Aorta (tissue), 5 donors: Measurements from ENCODE around the gene ZNF740. TPM values are rescaled to one million over a fixed set of nuclear protein-coding genes. Genes with fewer than 3 reads are reported as not detected.

Source experiments
- ATAC-seq: fragments of 200-7000 bp; cut with Tn5 transposase; one replicate; pipeline ENCODE4 v1.9.1; 2022; ENCODE audit warnings: moderate library complexity; ENCODE audit not compliant: low FRiP score
- DNase-seq, 2 donors: peaks; one replicate each; pipeline ENCODE4 v3.0.0-alpha.2; 2020
- H3K27ac ChIP-seq, 2 donors: one replicate each; pipeline ENCODE4 v1.5.1; 2013; ENCODE audit warnings: low read length in 2 of 2, mild to moderate bottlenecking in 2 of 2, moderate library complexity in 2 of 2, control low read depth in 1 of 2, inconsistent platforms in 1 of 2, low read depth in 1 of 2
- H3K27me3 ChIP-seq, 2 donors: one replicate each; pipeline ENCODE4 v1.6.1; 2013; ENCODE audit warnings: control low read depth in 1 of 2, low read length in 1 of 2, mild to moderate bottlenecking in 1 of 2, moderate library complexity in 1 of 2; ENCODE audit not compliant: insufficient read depth in 2 of 2, control insufficient read depth in 1 of 2
- H3K36me3 ChIP-seq, 2 donors: one replicate each; pipeline ENCODE4 v1.6.1; 2013; ENCODE audit warnings: control low read depth in 1 of 2, low read length in 1 of 2, mild to moderate bottlenecking in 1 of 2; ENCODE audit not compliant: insufficient read depth in 2 of 2, control insufficient read depth in 1 of 2
- H3K4me1 ChIP-seq, 2 donors: one replicate each; pipeline ENCODE4 v1.6.1; 2013; ENCODE audit warnings: low read length in 2 of 2, control low read depth in 1 of 2, mild to moderate bottlenecking in 1 of 2, moderate library complexity in 1 of 2; ENCODE audit not compliant: insufficient read depth in 2 of 2, control insufficient read depth in 1 of 2
- H3K4me3 ChIP-seq, 2 donors: one replicate each; pipeline ENCODE4 v1.5.1; 2013; ENCODE audit warnings: low read length in 2 of 2, control low read depth in 1 of 2, mild to moderate bottlenecking in 1 of 2
- H3K9me3 ChIP-seq: one replicate; pipeline ENCODE4 v1.6.1; 2013; ENCODE audit warnings: mild to moderate bottlenecking, low read length; ENCODE audit not compliant: control insufficient read depth
- WGBS, 2 donors: extraction: QIAGEN DNeasy Blood & Tissue Kit; methylation state at CpG; one replicate each; pipeline ENCODE4 v1.1.7; 2013; 5-methylcytosine and 5-hydroxymethylcytosine counted together
- intact Hi-C, 2 donors: fragments of 100-400 bp; cut with DNase I; formaldehyde crosslinking; loops; one replicate each; pipeline versions ENCODE4 v1.14.2 to v1.15.0; 2022
- polyA plus RNA-seq, 2 donors: library from polyadenylated mRNA; stranded (reverse); fragments of 200-250 nt; gene quantifications; one replicate each; pipeline ENCODE4 v1.2.3, GENCODE V29; 2013
- total RNA-seq, 2 donors: library from RNA; stranded (reverse); fragmentation: NEBNext Ultra II Directional; extraction: Animal tissue kit (Norgen Biotek cat#: 25700); gene quantifications; one replicate each; pipeline ENCODE4 v1.2.1, GENCODE V29; 2021
- donor health status: healthy with polysubstance abuse.
- donor health status: Bipolar disorder and iron deficiency.
- donor health status: DM: no; HTN: no; CAD: no.
- donor health status: DM: no; HTN: no; CAD: no.
- donor health status: DM: yes; HTN: yes; CAD: no.

ZNF740 gene
- total and polyA plus RNA-seq, 4 donors, result 4.1 to 46.3 (median 24.8) TPM

- WGBS, 2 donors, result 12 to 13% methylated on average over 12 of the region's 12 CpGs
- Histone ChIP-seq H3K27me3 (no peaks in the 10 kb centered on the region), H3K36me3 (peaks cover 0 to 1% of the 10 kb centered on the region in 2 donors), H3K27ac (peak overlapping the region; percentile 20 to 95), H3K4me3 (peak overlapping the region; percentile 43 to 61), H3K4me1 (peaks cover 4 to 9% of the 10 kb centered on the region in 2 donors), H3K9me3 (no peaks in the 10 kb centered on the region)
- ATAC-seq (peak; percentile 41), DNase-seq (no peak)
- intact Hi-C loops, result no loop called here
Observed at GRCh38 chr12:53179687-53180219, 769 bp upstream of the ZNF740 start.

DNA sequence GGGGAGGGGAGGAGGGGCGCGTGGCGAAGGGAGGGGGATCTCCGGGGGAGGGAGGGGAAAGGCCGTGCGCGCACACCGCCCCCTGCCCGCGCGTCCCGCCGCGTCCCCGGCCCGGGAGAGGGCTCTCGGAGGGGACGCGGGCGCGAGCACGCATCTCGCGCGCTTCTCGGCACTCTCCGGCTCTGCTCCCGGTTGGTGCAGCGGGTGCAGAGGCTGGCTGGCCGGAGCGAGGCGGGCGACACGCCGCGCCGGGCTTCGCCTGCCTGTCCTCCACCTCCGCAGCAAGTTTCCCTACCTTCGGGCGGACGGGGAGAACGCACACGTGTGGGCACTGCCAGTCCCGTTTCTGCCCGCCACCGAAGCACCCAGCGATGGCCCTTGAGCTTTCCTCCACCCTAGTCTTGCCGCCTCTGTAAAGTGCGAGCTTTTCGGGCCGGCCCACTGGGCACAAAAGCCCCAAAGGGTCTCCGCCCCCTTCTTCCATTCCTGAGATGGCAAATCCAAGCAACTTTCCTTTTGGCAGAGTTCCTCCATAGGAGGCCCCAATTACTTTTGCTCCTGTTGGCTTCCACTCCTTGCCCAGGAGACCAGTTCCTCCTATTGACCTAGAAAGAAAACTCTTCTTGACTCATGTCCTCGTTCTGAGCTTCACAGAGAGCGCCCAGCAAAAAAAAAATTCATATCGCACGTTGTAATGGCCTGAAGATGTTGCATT lies 566 bp downstream of the ZNF740 start:
- intact Hi-C loops, result no loop called here
- DNase-seq (peak; percentile 87 to 91), ATAC-seq (peak; percentile 91)
- no peaks in the 10 kb centered on the region for H3K9me3 ChIP-seq
- peak overlapping the region; percentile 11 to 61 for H3K27ac ChIP-seq
- peaks cover 0 to 7% of the 10 kb centered on the region in 2 donors for H3K36me3 ChIP-seq
- WGBS, 2 donors, result 0 to 1% methylated on average over 39 to 57 of the region's 57 CpGs
- peaks cover 4 to 9% of the 10 kb centered on the region in 2 donors for H3K4me1 ChIP-seq
- H3K27me3 ChIP-seq, result no peaks in the 10 kb centered on the region
- peak overlapping the region; percentile 12 to 87 for H3K4me3 ChIP-seq

DNA sequence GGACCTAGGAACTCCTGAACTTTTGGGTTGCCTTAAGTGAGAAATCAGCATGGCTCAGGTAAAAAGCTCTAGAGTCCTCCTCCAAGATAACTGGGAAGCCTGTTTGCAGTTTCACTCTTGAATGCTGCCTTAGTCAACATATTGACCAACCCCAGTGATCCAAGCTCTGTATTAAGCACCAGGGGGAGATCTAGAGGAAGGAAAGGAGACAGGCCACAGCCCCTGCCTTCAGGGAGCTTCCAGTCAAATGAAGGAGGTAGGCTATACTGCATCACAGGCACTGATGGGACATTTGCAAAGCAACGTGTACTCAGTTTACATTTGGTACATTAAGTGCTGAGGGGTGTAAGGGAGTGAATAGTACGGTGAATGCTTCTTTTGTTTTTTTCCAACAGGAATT lies 1.4 kb downstream of the ZNF740 start:
- no peak for ATAC-seq
- no peaks in the 10 kb centered on the region for H3K27me3 ChIP-seq
- peaks cover 4 to 9% of the 10 kb centered on the region in 2 donors for H3K4me1 ChIP-seq
- no peaks in the 10 kb centered on the region for H3K9me3 ChIP-seq
- H3K36me3 ChIP-seq, result peaks cover 0 to 14% of the 10 kb centered on the region in 2 donors
- whole genome bisulfite sequencing, 2 donors, result 76 to 81% methylated on average over 2 of the region's 2 CpGs
- peak overlapping the region; percentile 12 to 87 for H3K4me3 ChIP-seq
- DNase-seq, result no peak
- no peak overlapping the region for H3K27ac ChIP-seq
- intact Hi-C loops, result no loop called here

- Histone ChIP-seq H3K9me3 (no peaks in the 10 kb centered on the region), H3K27me3 (no peaks in the 10 kb centered on the region), H3K4me3 (no peak overlapping the region), H3K27ac (no peak overlapping the region), H3K4me1 (peaks cover 4 to 9% of the 10 kb centered on the region in 2 donors), H3K36me3 (peaks cover 0 to 18% of the 10 kb centered on the region in 2 donors)
- no peak for ATAC-seq
- DNase-seq, result no peak
- 17 to 19% methylated on average over 2 of the region's 2 CpGs for WGBS, 2 donors
- intact Hi-C loops, result no loop called here
Observed at GRCh38 chr12:53182903-53183302, 2.4 kb downstream of the ZNF740 start.

DNA sequence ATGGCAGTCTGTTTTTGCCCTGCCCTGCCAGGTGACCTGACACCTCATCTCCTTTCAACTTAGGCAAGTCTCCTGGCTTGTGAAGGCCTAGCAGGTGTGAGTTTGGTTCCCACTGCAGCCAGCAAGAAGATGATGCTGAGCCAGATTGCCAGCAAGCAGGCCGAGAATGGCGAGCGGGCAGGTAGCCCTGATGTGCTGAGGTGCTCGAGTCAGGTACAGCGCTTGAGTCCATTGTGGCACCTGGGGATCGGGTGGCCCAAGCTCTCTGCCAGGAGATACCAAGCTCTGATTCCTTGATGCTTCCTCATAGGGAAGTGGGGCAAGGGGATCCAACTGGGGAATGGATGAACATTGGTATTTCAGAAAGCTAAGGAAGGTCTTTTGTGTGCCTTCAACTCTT lies 4.3 kb downstream of the ZNF740 start:
- Histone ChIP-seq H3K4me3 (no peak overlapping the region), H3K4me1 (peaks cover 4 to 9% of the 10 kb centered on the region in 2 donors), H3K9me3 (no peaks in the 10 kb centered on the region), H3K27me3 (no peaks in the 10 kb centered on the region), H3K27ac (no peak overlapping the region), H3K36me3 (peaks cover 0 to 22% of the 10 kb centered on the region in 2 donors)
- ATAC-seq (no peak), DNase-seq (no peak)
- intact Hi-C loops, result no loop called here
- 89 to 93% methylated on average over 6 of the region's 6 CpGs for WGBS, 2 donors

DNA sequence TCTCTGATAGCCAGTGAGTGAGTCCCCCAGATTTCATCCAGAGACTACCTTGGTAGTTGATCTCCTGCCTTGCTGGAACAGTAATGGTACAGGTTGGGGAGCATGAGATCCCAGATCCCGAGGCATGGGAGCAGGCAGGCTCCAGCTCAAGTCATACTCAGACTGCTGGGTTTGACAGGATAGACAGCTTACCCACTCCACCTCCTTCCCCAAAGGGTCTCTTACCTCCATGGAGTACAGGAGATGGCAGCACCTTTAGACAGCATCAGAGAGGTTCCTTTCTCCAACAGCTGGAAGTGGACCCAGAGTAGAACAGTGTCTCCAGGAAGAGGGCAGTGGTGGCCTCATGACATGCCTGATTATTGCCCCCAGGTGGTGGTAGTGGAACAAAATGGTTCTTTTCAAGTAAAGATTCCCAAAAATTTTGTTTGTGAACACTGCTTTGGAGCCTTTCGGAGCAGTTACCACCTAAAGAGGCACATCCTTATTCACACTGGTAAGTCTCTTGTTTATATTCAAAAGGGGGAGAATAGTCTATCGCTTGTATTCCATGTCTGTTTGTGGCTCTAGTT lies 5.1 kb downstream of the ZNF740 start:
- intact Hi-C loops, result no loop called here
- WGBS, 2 donors, result 89% methylated on average over 3 of the region's 3 CpGs
- peaks cover 0 to 22% of the 10 kb centered on the region in 2 donors for H3K36me3 ChIP-seq

GRCh38 chr12:53186745-53187144 lies 6.2 kb downstream of the ZNF740 start:
- WGBS, 2 donors, result 84 to 89% methylated on average over 4 of the region's 4 CpGs
- ATAC-seq, result no peak
- Histone ChIP-seq H3K27ac (no peak overlapping the region), H3K4me1 (peaks cover 4 to 8% of the 10 kb centered on the region in 2 donors), H3K36me3 (peaks cover 0 to 22% of the 10 kb centered on the region in 2 donors), H3K27me3 (no peaks in the 10 kb centered on the region), H3K9me3 (no peaks in the 10 kb centered on the region), H3K4me3 (no peak overlapping the region)
- no peak for DNase-seq
- intact Hi-C loops, result no loop called here

More for the DNA sequence above, 5.1 kb downstream of the ZNF740 start:
- H3K4me1 ChIP-seq, result peaks cover 4 to 9% of the 10 kb centered on the region in 2 donors
- ATAC-seq, result no peak
- DNase-seq, result no peak
- H3K27me3 ChIP-seq, result no peaks in the 10 kb centered on the region
- no peaks in the 10 kb centered on the region for H3K9me3 ChIP-seq
- H3K4me3 ChIP-seq, result no peak overlapping the region
- H3K27ac ChIP-seq, result no peak overlapping the region

GRCh38 chr12:53187145-53187899 lies 6.8 kb downstream of the ZNF740 start:
- no peaks in the 10 kb centered on the region for H3K9me3 ChIP-seq
- H3K27me3 ChIP-seq, result no peaks in the 10 kb centered on the region
- no peak for DNase-seq
- no peak overlapping the region for H3K27ac ChIP-seq
- H3K36me3 ChIP-seq, result peaks cover 0 to 22% of the 10 kb centered on the region in 2 donors
- WGBS, 2 donors, result 83 to 84% methylated on average over 15 of the region's 15 CpGs
- intact Hi-C loops, result no loop called here
- no peak for ATAC-seq
- H3K4me1 ChIP-seq, result peaks cover 3 to 4% of the 10 kb centered on the region in 2 donors
- no peak overlapping the region for H3K4me3 ChIP-seq
